WTC11 (cell line): ENCODE results near the gene MID1. TPM values are rescaled to one million over a fixed set of nuclear protein-coding genes. Genes with fewer than 3 reads are reported as not detected.

ENCODE experiments used
- ATAC-seq: fragments of 200-7000 bp; cut with Tn5 transposase; 2 replicates; pipeline ENCODE4 v1.10.0; 2021; ENCODE audit warnings: mild to moderate bottlenecking, moderate library complexity
- Bru-seq: library from RNA; stranded (reverse); fragments of 400-500 nt; gene quantifications from one replicate; lab custom pipeline; 2021; lab: Mats Ljungman, UMichigan
- CTCF ChIA-PET: fragments of 300-600 bp; sonication (Branson Sonifier 250); formaldehyde crosslinking; loops from one replicate; lab custom pipeline; 2021; ENCODE audit warnings: antibody characterized with exemption; lab: Charles Lee
- POLR2A ChIA-PET: fragments of 350-600 bp; sonication (Branson Sonifier 250); formaldehyde crosslinking; loops from one replicate; lab custom pipeline; 2021; ENCODE audit warnings: antibody characterized with exemption; lab: Charles Lee
- DNase-seq: peaks from one replicate; pipeline ENCODE4 v3.0.0; 2021; ENCODE audit warnings: low spot score
- H3K27ac Mint-ChIP-seq: 2 replicates; pipeline ENCODE4 v1.8.0; 2021; ENCODE audit warnings: mixed read lengths
- H3K27me3 Mint-ChIP-seq: 2 replicates; pipeline ENCODE4 v1.8.0; 2021; ENCODE audit warnings: low read depth, mild to moderate bottlenecking, moderate library complexity, mixed read lengths
- H3K36me3 Mint-ChIP-seq: 2 replicates; pipeline ENCODE4 v1.8.0; 2021; ENCODE audit warnings: mixed read lengths
- H3K4me1 Mint-ChIP-seq: 2 replicates; pipeline ENCODE4 v1.8.0; 2022; ENCODE audit warnings: mixed read lengths
- H3K4me3 Mint-ChIP-seq: 2 replicates; pipeline ENCODE4 v1.8.0; 2021; ENCODE audit warnings: mild to moderate bottlenecking, moderate library complexity, mixed read lengths
- H3K9me3 Mint-ChIP-seq: 2 replicates; pipeline ENCODE4 v1.8.0; 2021; ENCODE audit warnings: mixed read lengths
- GTF2I ChIP-seq: fragments of 250-450 bp; sonication (Bioruptor Pico); conservative IDR thresholded peaks from 2 replicates; pipeline ENCODE4 v1.4.0; 2021; ENCODE audit warnings: mild to moderate bottlenecking
- JUN ChIP-seq: sonication (generic); formaldehyde crosslinking; IDR thresholded peaks from 2 replicates; pipeline ENCODE4 v1.8.0; 2023; ENCODE audit warnings: mild to moderate bottlenecking, missing genetic modification reagents
- NFATC4 ChIP-seq: fragments of 250-450 bp; sonication (Bioruptor Pico); IDR thresholded peaks from 2 replicates; pipeline ENCODE4 v1.9.0; 2021; ENCODE audit warnings: mild to moderate bottlenecking
- NFE2L1 ChIP-seq: sonication (generic); formaldehyde crosslinking; IDR thresholded peaks from 2 replicates; pipeline ENCODE4 v1.8.1; 2023; ENCODE audit warnings: missing genetic modification reagents
- NFYB ChIP-seq: sonication (generic); formaldehyde crosslinking; conservative IDR thresholded peaks from 2 replicates; pipeline ENCODE4 v1.8.0; 2022; ENCODE audit warnings: low read depth, missing genetic modification reagents
- NR1H2 ChIP-seq: sonication (generic); formaldehyde crosslinking; IDR thresholded peaks from 2 replicates; pipeline ENCODE4 v1.9.0; 2021; ENCODE audit warnings: mild to moderate bottlenecking, moderate library complexity, missing genetic modification reagents
- OVOL2 ChIP-seq: fragments of 250-450 bp; sonication (Bioruptor Pico); IDR thresholded peaks from 2 replicates; pipeline ENCODE4 v1.9.0; 2021; ENCODE audit warnings: mild to moderate bottlenecking, borderline replicate concordance
- SP1 ChIP-seq: sonication (generic); formaldehyde crosslinking; conservative IDR thresholded peaks from 2 replicates; pipeline ENCODE4 v1.8.1; 2022; ENCODE audit warnings: missing genetic modification reagents
- TP53 ChIP-seq: sonication (generic); formaldehyde crosslinking; IDR thresholded peaks from 2 replicates; pipeline ENCODE4 v1.8.1; 2023; ENCODE audit warnings: mild to moderate bottlenecking, missing genetic modification reagents
- ZNF263 ChIP-seq: sonication (generic); formaldehyde crosslinking; IDR thresholded peaks from 2 replicates; pipeline ENCODE4 v1.8.1; 2022; ENCODE audit warnings: low read depth, mild to moderate bottlenecking, moderate library complexity, missing genetic modification reagents
- ZNF396 ChIP-seq: fragments of 250-450 bp; sonication (Bioruptor Pico); IDR thresholded peaks from 2 replicates; pipeline ENCODE4 v1.8.0; 2021; ENCODE audit warnings: mild to moderate bottlenecking, moderate library complexity, borderline replicate concordance
- long read RNA-seq, 3 experiments: library from RNA in 1 of 3; library from capped mRNA in 1 of 3; library from polyadenylated mRNA in 1 of 3; unstranded in 2 of 3; stranded (forward) in 1 of 3; transcript quantifications; one replicate each; pipeline ENCODE4 v2.0.0, GENCODE V29; 2021
- total RNA-seq: library from RNA; stranded (reverse); gene quantifications from 3 replicates; pipeline ENCODE4 v1.2.3, GENCODE V29; 2021
- TF ChIP-seq, protein P1 (sequence below): sonication (generic); formaldehyde crosslinking; IDR thresholded peaks from 2 replicates; pipeline ENCODE4 v1.8.0; 2023; ENCODE audit warnings: missing genetic modification reagents, mild to moderate bottlenecking, borderline replicate concordance
- TF ChIP-seq, protein P2 (sequence below): sonication (generic); formaldehyde crosslinking; IDR thresholded peaks from 2 replicates; pipeline ENCODE4 v1.8.0; 2022; ENCODE audit warnings: mild to moderate bottlenecking, missing genetic modification reagents
- TF ChIP-seq, protein P3 (sequence below): sonication (generic); formaldehyde crosslinking; IDR thresholded peaks from 2 replicates; pipeline ENCODE4 v1.8.0; 2023; ENCODE audit warnings: missing genetic modification reagents
- TF ChIP-seq, protein P4 (sequence below): sonication (generic); formaldehyde crosslinking; IDR thresholded peaks from 2 replicates; pipeline ENCODE4 v1.8.1; 2022; ENCODE audit warnings: low read depth, mild to moderate bottlenecking, moderate library complexity, missing genetic modification reagents, borderline replicate concordance
- TF ChIP-seq, protein P5 (sequence below): fragments of 250-450 bp; sonication (Bioruptor Pico); IDR thresholded peaks from 2 replicates; pipeline ENCODE4 v1.8.0; 2021; ENCODE audit warnings: mild to moderate bottlenecking
- TF ChIP-seq, protein P6 (sequence below): sonication (generic); formaldehyde crosslinking; IDR thresholded peaks from 2 replicates; pipeline ENCODE4 v1.8.1; 2022; ENCODE audit warnings: low read depth, missing genetic modification reagents, borderline replicate concordance
- TF ChIP-seq, protein P7 (sequence below): sonication (generic); formaldehyde crosslinking; IDR thresholded peaks from 2 replicates; pipeline ENCODE4 v1.8.1; 2023; ENCODE audit warnings: mild to moderate bottlenecking, missing genetic modification reagents, moderate library complexity

Gene MID1, protein sequence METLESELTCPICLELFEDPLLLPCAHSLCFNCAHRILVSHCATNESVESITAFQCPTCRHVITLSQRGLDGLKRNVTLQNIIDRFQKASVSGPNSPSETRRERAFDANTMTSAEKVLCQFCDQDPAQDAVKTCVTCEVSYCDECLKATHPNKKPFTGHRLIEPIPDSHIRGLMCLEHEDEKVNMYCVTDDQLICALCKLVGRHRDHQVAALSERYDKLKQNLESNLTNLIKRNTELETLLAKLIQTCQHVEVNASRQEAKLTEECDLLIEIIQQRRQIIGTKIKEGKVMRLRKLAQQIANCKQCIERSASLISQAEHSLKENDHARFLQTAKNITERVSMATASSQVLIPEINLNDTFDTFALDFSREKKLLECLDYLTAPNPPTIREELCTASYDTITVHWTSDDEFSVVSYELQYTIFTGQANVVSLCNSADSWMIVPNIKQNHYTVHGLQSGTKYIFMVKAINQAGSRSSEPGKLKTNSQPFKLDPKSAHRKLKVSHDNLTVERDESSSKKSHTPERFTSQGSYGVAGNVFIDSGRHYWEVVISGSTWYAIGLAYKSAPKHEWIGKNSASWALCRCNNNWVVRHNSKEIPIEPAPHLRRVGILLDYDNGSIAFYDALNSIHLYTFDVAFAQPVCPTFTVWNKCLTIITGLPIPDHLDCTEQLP
- total RNA-seq (40.1 to 52.2 TPM (median 45.4 TPM) in 3 replicates), Bru-seq, nascent RNA (percentile 70 among the genes with signal in this experiment)
- long read RNA-seq, experiment 1, full-length matches to known transcripts: 93 of 144 reads
- long read RNA-seq, experiment 1, partial matches to known transcripts: 11 of 144 reads
- long read RNA-seq, experiment 1, other reads (novel, unspliced or antisense): 40 of 144 reads
- long read RNA-seq, experiment 2, full-length matches to known transcripts: 8 of 35 reads
- long read RNA-seq, experiment 2, partial matches to known transcripts: 9 of 35 reads
- long read RNA-seq, experiment 2, other reads (novel, unspliced or antisense): 18 of 35 reads
- long read RNA-seq, experiment 3, full-length matches to known transcripts: 4 of 8 reads
- long read RNA-seq, experiment 3, partial matches to known transcripts: 0 of 8 reads
- long read RNA-seq, experiment 3, other reads (novel, unspliced or antisense): 4 of 8 reads

DNA sequence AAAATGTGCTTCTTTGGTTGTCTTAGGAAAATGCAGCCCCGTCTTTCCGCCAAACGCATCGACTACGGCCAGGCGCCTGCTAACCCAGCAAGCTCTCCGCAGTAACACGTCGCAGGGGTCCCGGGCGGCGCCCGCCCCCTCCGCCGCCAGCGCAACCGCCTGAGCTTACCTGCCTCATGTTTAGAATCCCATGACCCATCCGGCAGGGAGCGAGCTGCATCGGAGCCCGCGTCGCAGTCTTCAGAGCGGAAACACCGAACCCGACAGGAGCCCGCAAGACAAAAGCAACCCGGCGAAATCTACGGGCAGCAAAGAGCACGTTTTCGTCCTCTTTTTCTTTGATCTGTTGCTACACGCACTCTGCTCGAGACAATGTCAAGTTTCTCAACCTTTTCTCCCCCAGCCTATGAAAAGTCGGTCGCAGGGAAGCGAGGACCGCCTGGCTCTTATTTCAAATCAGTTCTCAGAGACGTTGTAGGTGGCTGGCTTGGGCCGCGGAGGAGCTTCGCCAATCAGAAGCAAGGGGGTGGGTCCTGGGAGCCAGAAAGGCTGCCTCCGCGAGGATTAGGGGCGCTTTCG, at the start of gene MID1:
MID1 (minus strand) TSS at position 465 of the 579 bp plus-strand sequence. CDS start 53,038 bp downstream, outside the sequence.
- Mint-ChIP-seq H3K9me3 (no peaks in the 10 kb centered on the region), H3K4me1 (peaks cover 53% of the 10 kb centered on the region), H3K27me3 (no peaks in the 10 kb centered on the region), H3K27ac (peak within 1 kb of the TSS; percentile 96), H3K4me3 (peak within 1 kb of the TSS; percentile 97), H3K36me3 (no peaks in the 10 kb centered on the region)
- ChIA-PET CTCF (interaction anchor here (0.7 to 1.6 kb wide), 8 partner anchors 17 to 430 kb away, joined by 3 to 8 read pairs (median 4); no protein-coding TSS in a partner anchor), POLR2A (interaction anchor here (0.6 to 1.4 kb wide), 5 partner anchors 10 to 76 kb away, joined by 3 to 8 read pairs (median 4); no protein-coding TSS in a partner anchor)
- TF ChIP-seq, protein P1, sequence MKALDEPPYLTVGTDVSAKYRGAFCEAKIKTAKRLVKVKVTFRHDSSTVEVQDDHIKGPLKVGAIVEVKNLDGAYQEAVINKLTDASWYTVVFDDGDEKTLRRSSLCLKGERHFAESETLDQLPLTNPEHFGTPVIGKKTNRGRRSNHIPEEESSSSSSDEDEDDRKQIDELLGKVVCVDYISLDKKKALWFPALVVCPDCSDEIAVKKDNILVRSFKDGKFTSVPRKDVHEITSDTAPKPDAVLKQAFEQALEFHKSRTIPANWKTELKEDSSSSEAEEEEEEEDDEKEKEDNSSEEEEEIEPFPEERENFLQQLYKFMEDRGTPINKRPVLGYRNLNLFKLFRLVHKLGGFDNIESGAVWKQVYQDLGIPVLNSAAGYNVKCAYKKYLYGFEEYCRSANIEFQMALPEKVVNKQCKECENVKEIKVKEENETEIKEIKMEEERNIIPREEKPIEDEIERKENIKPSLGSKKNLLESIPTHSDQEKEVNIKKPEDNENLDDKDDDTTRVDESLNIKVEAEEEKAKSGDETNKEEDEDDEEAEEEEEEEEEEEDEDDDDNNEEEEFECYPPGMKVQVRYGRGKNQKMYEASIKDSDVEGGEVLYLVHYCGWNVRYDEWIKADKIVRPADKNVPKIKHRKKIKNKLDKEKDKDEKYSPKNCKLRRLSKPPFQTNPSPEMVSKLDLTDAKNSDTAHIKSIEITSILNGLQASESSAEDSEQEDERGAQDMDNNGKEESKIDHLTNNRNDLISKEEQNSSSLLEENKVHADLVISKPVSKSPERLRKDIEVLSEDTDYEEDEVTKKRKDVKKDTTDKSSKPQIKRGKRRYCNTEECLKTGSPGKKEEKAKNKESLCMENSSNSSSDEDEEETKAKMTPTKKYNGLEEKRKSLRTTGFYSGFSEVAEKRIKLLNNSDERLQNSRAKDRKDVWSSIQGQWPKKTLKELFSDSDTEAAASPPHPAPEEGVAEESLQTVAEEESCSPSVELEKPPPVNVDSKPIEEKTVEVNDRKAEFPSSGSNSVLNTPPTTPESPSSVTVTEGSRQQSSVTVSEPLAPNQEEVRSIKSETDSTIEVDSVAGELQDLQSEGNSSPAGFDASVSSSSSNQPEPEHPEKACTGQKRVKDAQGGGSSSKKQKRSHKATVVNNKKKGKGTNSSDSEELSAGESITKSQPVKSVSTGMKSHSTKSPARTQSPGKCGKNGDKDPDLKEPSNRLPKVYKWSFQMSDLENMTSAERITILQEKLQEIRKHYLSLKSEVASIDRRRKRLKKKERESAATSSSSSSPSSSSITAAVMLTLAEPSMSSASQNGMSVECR (CRISPR knock-in tag): peak; percentile 56; the same call in 1 of the 2 replicates
- TF ChIP-seq GTF2I: no peak
- TF ChIP-seq SP1: 0 out of 2 replicates have a peak, but pooled peaks have one; percentile 17
- TF ChIP-seq, protein P2, sequence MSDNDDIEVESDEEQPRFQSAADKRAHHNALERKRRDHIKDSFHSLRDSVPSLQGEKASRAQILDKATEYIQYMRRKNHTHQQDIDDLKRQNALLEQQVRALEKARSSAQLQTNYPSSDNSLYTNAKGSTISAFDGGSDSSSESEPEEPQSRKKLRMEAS (CRISPR knock-in tag): peak; percentile 54
- TF ChIP-seq NFYB (CRISPR knock-in tag): peak; percentile 64
- TF ChIP-seq ZNF263 (CRISPR knock-in tag): no peak
- no peak for TF ChIP-seq OVOL2
- TF ChIP-seq, protein P3, sequence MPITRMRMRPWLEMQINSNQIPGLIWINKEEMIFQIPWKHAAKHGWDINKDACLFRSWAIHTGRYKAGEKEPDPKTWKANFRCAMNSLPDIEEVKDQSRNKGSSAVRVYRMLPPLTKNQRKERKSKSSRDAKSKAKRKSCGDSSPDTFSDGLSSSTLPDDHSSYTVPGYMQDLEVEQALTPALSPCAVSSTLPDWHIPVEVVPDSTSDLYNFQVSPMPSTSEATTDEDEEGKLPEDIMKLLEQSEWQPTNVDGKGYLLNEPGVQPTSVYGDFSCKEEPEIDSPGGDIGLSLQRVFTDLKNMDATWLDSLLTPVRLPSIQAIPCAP (CRISPR knock-in tag): no peak
- TF ChIP-seq, protein P4, sequence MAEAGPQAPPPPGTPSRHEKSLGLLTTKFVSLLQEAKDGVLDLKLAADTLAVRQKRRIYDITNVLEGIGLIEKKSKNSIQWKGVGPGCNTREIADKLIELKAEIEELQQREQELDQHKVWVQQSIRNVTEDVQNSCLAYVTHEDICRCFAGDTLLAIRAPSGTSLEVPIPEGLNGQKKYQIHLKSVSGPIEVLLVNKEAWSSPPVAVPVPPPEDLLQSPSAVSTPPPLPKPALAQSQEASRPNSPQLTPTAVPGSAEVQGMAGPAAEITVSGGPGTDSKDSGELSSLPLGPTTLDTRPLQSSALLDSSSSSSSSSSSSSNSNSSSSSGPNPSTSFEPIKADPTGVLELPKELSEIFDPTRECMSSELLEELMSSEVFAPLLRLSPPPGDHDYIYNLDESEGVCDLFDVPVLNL (CRISPR knock-in tag): no peak
- ATAC-seq (peak; percentile 89), DNase-seq (peak; percentile 74)

DNA sequence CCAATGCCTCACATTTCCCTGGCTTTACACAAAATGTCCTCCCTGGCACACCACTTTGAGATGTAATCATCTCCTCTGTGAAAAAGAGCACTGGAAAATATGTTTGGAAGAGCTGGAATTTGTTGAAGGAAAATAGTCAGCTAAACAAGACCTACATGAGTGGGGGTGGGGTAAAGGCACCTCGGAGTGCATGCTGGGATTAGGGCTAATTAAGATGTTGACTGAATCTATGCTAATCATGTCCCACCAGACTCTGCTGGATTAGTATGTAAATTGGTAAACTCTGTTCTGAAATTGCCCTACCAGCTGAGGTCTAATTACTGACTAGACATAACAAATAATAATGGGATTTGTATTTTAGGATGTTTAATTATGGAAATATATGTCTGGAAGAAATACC, 46.8 kb upstream of the MID1 start:
- Mint-ChIP-seq H3K27ac (peak overlapping the region; percentile 31), H3K36me3 (no peaks in the 10 kb centered on the region), H3K27me3 (no peaks in the 10 kb centered on the region), H3K9me3 (no peaks in the 10 kb centered on the region), H3K4me3 (no peak overlapping the region), H3K4me1 (peaks cover 17% of the 10 kb centered on the region)
- ChIA-PET CTCF (interaction anchor here (1.1 to 1.8 kb wide), 2 partner anchors 58 to 477 kb away, joined by 3 to 5 read pairs; no protein-coding TSS in a partner anchor), POLR2A (interaction anchor here (1.2 kb wide), 1 partner anchor 47 kb away, joined by 4 read pairs; the partner anchor contains the start of gene MID1)
- ATAC-seq (no peak), DNase-seq (no peak)
- no peak for TF ChIP-seq NFE2L1 (CRISPR knock-in tag)
- TF ChIP-seq TP53 (CRISPR knock-in tag): no peak
- TF ChIP-seq, protein P5, sequence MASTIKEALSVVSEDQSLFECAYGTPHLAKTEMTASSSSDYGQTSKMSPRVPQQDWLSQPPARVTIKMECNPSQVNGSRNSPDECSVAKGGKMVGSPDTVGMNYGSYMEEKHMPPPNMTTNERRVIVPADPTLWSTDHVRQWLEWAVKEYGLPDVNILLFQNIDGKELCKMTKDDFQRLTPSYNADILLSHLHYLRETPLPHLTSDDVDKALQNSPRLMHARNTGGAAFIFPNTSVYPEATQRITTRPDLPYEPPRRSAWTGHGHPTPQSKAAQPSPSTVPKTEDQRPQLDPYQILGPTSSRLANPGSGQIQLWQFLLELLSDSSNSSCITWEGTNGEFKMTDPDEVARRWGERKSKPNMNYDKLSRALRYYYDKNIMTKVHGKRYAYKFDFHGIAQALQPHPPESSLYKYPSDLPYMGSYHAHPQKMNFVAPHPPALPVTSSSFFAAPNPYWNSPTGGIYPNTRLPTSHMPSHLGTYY (CRISPR knock-in tag): no peak
- TF ChIP-seq, protein P6, sequence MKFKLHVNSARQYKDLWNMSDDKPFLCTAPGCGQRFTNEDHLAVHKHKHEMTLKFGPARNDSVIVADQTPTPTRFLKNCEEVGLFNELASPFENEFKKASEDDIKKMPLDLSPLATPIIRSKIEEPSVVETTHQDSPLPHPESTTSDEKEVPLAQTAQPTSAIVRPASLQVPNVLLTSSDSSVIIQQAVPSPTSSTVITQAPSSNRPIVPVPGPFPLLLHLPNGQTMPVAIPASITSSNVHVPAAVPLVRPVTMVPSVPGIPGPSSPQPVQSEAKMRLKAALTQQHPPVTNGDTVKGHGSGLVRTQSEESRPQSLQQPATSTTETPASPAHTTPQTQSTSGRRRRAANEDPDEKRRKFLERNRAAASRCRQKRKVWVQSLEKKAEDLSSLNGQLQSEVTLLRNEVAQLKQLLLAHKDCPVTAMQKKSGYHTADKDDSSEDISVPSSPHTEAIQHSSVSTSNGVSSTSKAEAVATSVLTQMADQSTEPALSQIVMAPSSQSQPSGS (CRISPR knock-in tag): no peak
- TF ChIP-seq, protein P4 (CRISPR knock-in tag): no peak
- TF ChIP-seq, protein P7, sequence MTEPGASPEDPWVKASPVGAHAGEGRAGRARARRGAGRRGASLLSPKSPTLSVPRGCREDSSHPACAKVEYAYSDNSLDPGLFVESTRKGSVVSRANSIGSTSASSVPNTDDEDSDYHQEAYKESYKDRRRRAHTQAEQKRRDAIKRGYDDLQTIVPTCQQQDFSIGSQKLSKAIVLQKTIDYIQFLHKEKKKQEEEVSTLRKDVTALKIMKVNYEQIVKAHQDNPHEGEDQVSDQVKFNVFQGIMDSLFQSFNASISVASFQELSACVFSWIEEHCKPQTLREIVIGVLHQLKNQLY (CRISPR knock-in tag): no peak
- no peak for TF ChIP-seq NFATC4 (CRISPR knock-in tag)
- no peak for TF ChIP-seq JUN (CRISPR knock-in tag)
- no peak for TF ChIP-seq NR1H2 (CRISPR knock-in tag)
- TF ChIP-seq ZNF396 (CRISPR knock-in tag): no peak
